Tibial artery (tissue), 4 donors: ENCODE measurements around the gene ABCG2.

Experiments used
- DNase-seq, 2 donors: peaks; one replicate each; pipeline ENCODE4 v3.0.0-alpha.2; 2019
- H3K27ac ChIP-seq, 2 donors: fragments of 200-600 bp; sonication (generic) in 1 of 2; 1 replicate in 1 of 2; 2 replicates in 1 of 2; pipeline ENCODE4 v1.5.1; 2018 to 2019; ENCODE audit warnings: mild to moderate bottlenecking in 1 of 2
- H3K27me3 ChIP-seq, 2 donors: fragments of 200-600 bp; sonication (generic) in 1 of 2; one replicate each; pipeline versions ENCODE4 v1.5.1 to v1.6.0; 2016 to 2019
- H3K36me3 ChIP-seq, 3 donors: fragments of 200-600 bp; sonication (generic) in 2 of 3; one replicate each; pipeline ENCODE4 v1.5.1; 2016 to 2019; ENCODE audit warnings: mild to moderate bottlenecking in 2 of 3
- H3K4me1 ChIP-seq, 4 donors: fragments of 200-600 bp; sonication (generic) in 2 of 4; 1 replicate in 3 of 4; 2 replicates in 1 of 4; pipeline ENCODE4 v1.5.1; 2016 to 2019
- H3K4me3 ChIP-seq, 2 donors: fragments of 200-600 bp; sonication (generic) in 1 of 2; 1 replicate in 1 of 2; 2 replicates in 1 of 2; pipeline ENCODE4 v1.5.1; 2018 to 2019; ENCODE audit warnings: mild to moderate bottlenecking in 2 of 2
- H3K9me3 ChIP-seq, 3 donors: fragments of 200-600 bp; sonication (generic) in 1 of 3; one replicate each; pipeline ENCODE4 v1.5.1; 2016 to 2019
- CTCF ChIP-seq, 2 experiments: fragments of 200-600 bp in 1 of 2; fragments of 450-650 bp in 1 of 2; IDR thresholded peaks; one replicate each; pipeline ENCODE4 v1.5.1; 2017 to 2019; ENCODE audit warnings: antibody characterized with exemption in 2 of 2, mild to moderate bottlenecking in 1 of 2, moderate library complexity in 1 of 2
- intact Hi-C: fragments of 100-400 bp; cut with DNase I; formaldehyde crosslinking; loops from one replicate; pipeline ENCODE4 v1.15.0; 2023; ENCODE audit warnings: low total_unique reads

Gene ABCG2

GRCh38 chr4:88200186-88200585 lies 41.7 kb upstream of the ABCG2 start:
- H3K4me1 ChIP-seq, result peaks cover 0 to 7% (median 0%) of the 10 kb centered on the region in 4 donors
- no peaks in the 10 kb centered on the region for H3K9me3 ChIP-seq
- no peak for TF ChIP-seq CTCF (IDR thresholded peaks at IDR 0.05)
- no peaks in the 10 kb centered on the region for H3K27me3 ChIP-seq
- no peak for DNase-seq
- no peak overlapping the region for H3K27ac ChIP-seq
- H3K4me3 ChIP-seq, result no peak overlapping the region
- intact Hi-C loops, result no loop called here
- no peaks in the 10 kb centered on the region for H3K36me3 ChIP-seq

- Histone ChIP-seq H3K4me3 (no peak overlapping the region), H3K27me3 (no peaks in the 10 kb centered on the region), H3K36me3 (no peaks in the 10 kb centered on the region), H3K27ac (no peak overlapping the region), H3K4me1 (no peaks in the 10 kb centered on the region), H3K9me3 (no peaks in the 10 kb centered on the region)
- intact Hi-C loops, result no loop called here
- no peak for DNase-seq
- TF ChIP-seq CTCF (IDR thresholded peaks at IDR 0.05), result no peak
These were observed 38.2 kb upstream of the ABCG2 start for GRCh38 chr4:88196523-88197185.

- no peaks in the 10 kb centered on the region for H3K36me3 ChIP-seq
- H3K4me3 ChIP-seq, result no peak overlapping the region
- no peak for DNase-seq
- intact Hi-C loops, result no loop called here
- no peaks in the 10 kb centered on the region for H3K9me3 ChIP-seq
- no peaks in the 10 kb centered on the region for H3K27me3 ChIP-seq
- no peaks in the 10 kb centered on the region for H3K4me1 ChIP-seq
- no peak for TF ChIP-seq CTCF (IDR thresholded peaks at IDR 0.05)
- no peak overlapping the region for H3K27ac ChIP-seq
These were observed 37.5 kb upstream of the ABCG2 start for GRCh38 chr4:88196013-88196365.

GRCh38 chr4:88195328-88196012 lies 37.0 kb upstream of the ABCG2 start:
- no peaks in the 10 kb centered on the region for H3K36me3 ChIP-seq
- no peak overlapping the region for H3K27ac ChIP-seq

GRCh38 chr4:88191404-88191803 lies 33.0 kb upstream of the ABCG2 start:
- Histone ChIP-seq H3K27ac (no peak overlapping the region), H3K4me1 (no peaks in the 10 kb centered on the region), H3K9me3 (no peaks in the 10 kb centered on the region), H3K36me3 (no peaks in the 10 kb centered on the region), H3K4me3 (no peak overlapping the region), H3K27me3 (no peaks in the 10 kb centered on the region)
- TF ChIP-seq CTCF (IDR thresholded peaks at IDR 0.05), result no peak
- no peak for DNase-seq
- intact Hi-C loops, result no loop called here

More at GRCh38 chr4:88195328-88196012, 37.0 kb upstream of the ABCG2 start:
- no peak overlapping the region for H3K4me3 ChIP-seq
- DNase-seq, result no peak
- no peaks in the 10 kb centered on the region for H3K4me1 ChIP-seq
- TF ChIP-seq CTCF (IDR thresholded peaks at IDR 0.05), result no peak
- H3K9me3 ChIP-seq, result no peaks in the 10 kb centered on the region
- intact Hi-C loops, result no loop called here
- H3K27me3 ChIP-seq, result no peaks in the 10 kb centered on the region
